Measurements from ENCODE around the gene TEDC1. TPM values are rescaled to one million over a fixed set of nuclear protein-coding genes. Genes with fewer than 3 reads are reported as not detected.
A peak's percentile ranks its signal among the peaks of the same experiment; 100 is the strongest.

TEDC1 gene
- total RNA-seq, 5 donors from 2014 or later (not counting 1 experiment from before 2014, with no cell fraction given): 32.8 to 186 (median 37.5) TPM

DNA sequence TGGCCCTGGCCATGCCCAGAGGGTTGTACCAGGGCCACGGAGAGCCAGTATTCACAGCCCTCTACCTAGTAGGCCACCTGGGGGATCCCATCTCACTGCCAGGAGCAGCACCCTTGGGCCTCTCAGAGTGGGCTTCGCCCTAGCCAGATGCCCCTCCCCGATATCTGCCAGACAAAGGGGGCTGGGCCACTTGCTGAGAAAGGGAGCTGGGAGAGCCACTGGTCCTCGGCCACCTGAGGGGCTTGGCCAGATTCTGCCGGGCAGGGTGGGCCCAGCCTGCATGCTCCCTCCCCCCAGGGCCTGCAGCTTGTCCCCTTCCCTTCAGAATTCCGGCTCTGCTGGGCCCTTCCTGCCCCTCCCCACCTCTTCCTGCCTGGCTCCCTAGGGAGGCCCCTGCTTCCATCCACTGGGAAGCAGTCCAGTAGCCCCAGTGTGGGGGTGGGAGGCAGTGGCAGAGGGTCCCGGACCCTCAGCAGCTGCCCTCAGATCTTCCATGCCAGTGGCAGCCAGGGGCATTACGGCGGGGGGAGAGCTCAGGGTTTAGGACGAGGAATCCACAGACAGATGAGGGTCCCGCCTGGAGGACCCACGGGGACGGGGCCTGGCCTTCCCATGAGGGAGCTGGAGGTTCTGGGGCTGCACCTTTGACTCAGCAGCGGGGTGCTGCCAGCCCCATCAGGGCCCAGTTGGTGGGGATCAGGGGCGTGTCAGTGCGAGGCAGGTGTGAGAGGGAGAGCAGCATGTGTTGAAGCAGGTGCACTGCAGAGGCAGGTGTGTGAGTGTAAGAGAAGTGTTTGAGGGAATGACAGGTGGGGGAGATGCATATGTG is 14.0 kb upstream of the TEDC1 start:
- ChIA-PET CTCF (interaction anchor here in 1 of 2 donors (1.7 kb wide), 1 partner anchor 12 kb away, joined by 7 read pairs; no protein-coding TSS in a partner anchor), POLR2A (no interaction called here)
- H3K27ac Mint-ChIP-seq: peak overlapping the region; percentile 61 to 66
- H3K4me3 Mint-ChIP-seq: peak overlapping the region in 2 of 3 donors; percentile 24 to 75
- ATAC-seq (replicated peaks in 1 of 4) (no peak), DNase-seq (peak in 2 of 35 experiments; percentile 11 to 25)
- Histone ChIP-seq H3K9me3 (no peaks in the 10 kb centered on the region), H3K36me3 (ENCODE audit: control insufficient read depth in 2 of 2, extremely low read depth in 1 of 2, insufficient read depth in 1 of 2, low read length in 1 of 2) (no peaks in the 10 kb centered on the region), H3K27ac (ENCODE audit: low read length) (peak overlapping the region; percentile 12), H3K4me1 (ENCODE audit: control insufficient read depth in 1 of 2, extremely low read depth in 1 of 2, insufficient read depth in 2 of 2, low read length in 2 of 2) (peaks cover 26 to 89% of the 10 kb centered on the region in 2 experiments), H3K4me3 (ENCODE audit: control insufficient read depth in 1 of 2, extremely low read depth in 1 of 2, low read length in 1 of 2) (no peak overlapping the region), H3K27me3 (replicated peaks in 1 of 2; ENCODE audit: control insufficient read depth in 2 of 2, extremely low read depth in 1 of 2, insufficient read depth in 2 of 2, low read length in 1 of 2) (peaks cover 0 to 52% of the 10 kb centered on the region in 2 experiments)
- H3K9me3 Mint-ChIP-seq: no peaks in the 10 kb centered on the region
- peaks cover 29 to 40% (median 33%) of the 10 kb centered on the region in 3 donors for H3K4me1 Mint-ChIP-seq
- peaks cover 0 to 3% of the 10 kb centered on the region in 2 donors for H3K27me3 Mint-ChIP-seq
- no peaks in the 10 kb centered on the region for H3K36me3 Mint-ChIP-seq
- WGBS (ENCODE audit: insufficient coverage): 53% methylated on average over 11 of the region's 16 CpGs

DNA sequence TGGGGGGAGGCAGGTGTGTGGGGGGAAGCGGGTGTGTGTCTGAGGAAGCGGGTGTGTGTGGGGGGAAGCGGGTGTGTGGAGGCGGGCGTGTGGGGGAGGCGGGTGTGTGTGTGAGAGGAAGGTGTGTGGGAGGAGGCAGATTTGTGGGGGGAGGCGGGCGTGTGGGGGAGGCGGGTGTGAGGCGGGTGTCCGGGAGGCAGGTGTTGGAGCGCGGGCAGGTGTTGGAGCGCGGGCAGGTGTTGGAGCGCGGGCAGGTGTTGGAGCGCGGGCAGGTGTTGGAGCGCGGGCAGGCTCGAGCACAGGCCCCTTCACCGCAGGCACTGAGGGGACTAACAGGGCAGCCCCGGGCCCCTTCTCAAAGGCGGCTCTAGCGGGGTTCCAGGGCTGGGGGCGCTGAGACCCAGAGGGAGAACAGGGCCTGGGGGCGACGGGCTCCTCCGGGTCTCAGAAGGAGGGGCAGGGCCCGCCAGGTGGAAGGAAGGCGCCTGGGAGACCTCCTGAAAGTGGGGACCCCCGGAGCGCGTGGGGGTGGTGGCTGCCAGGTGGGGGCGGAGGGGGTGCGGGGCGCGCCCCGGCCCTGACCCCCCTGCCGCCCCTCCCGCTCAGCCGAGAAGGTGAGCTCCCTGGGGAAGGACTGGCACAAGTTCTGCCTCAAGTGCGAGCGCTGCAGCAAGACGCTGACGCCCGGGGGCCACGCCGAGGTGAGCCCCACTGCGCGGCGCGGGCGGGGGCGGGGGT is 13.2 kb upstream of the TEDC1 start:
- Histone ChIP-seq H3K36me3 (ENCODE audit: control insufficient read depth in 2 of 2, extremely low read depth in 1 of 2, insufficient read depth in 1 of 2, low read length in 1 of 2) (no peaks in the 10 kb centered on the region), H3K27ac (ENCODE audit: low read length) (peak overlapping the region; percentile 54), H3K4me3 (ENCODE audit: control insufficient read depth in 1 of 2, extremely low read depth in 1 of 2, low read length in 1 of 2) (no peak overlapping the region), H3K27me3 (replicated peaks in 1 of 2; ENCODE audit: control insufficient read depth in 2 of 2, extremely low read depth in 1 of 2, insufficient read depth in 2 of 2, low read length in 1 of 2) (peaks cover 0 to 45% of the 10 kb centered on the region in 2 experiments), H3K4me1 (ENCODE audit: control insufficient read depth in 1 of 2, extremely low read depth in 1 of 2, insufficient read depth in 2 of 2, low read length in 2 of 2) (peaks cover 32 to 93% of the 10 kb centered on the region in 2 experiments), H3K9me3 (no peaks in the 10 kb centered on the region)
- Mint-ChIP-seq H3K36me3 (no peaks in the 10 kb centered on the region), H3K27me3 (peaks cover 0 to 3% of the 10 kb centered on the region in 2 donors), H3K4me1 (peaks cover 35 to 48% (median 40%) of the 10 kb centered on the region in 3 donors), H3K27ac (peak overlapping the region; percentile 16 to 61), H3K9me3 (no peaks in the 10 kb centered on the region), H3K4me3 (peak overlapping the region in 1 of 3 donors; percentile 75)
- ChIA-PET CTCF (interaction anchor here in 1 of 2 donors (1.7 kb wide), 1 partner anchor 12 kb away, joined by 7 read pairs; no protein-coding TSS in a partner anchor), POLR2A (no interaction called here)
- WGBS (ENCODE audit: insufficient coverage): 8% methylated on average over 39 of the region's 56 CpGs
- ATAC-seq (replicated peaks in 1 of 4): peak in 2 of 4 experiments; percentile 10 to 11
- peak in 33 of 35 experiments; percentile 43 to 88 (median 78) for DNase-seq

DNA sequence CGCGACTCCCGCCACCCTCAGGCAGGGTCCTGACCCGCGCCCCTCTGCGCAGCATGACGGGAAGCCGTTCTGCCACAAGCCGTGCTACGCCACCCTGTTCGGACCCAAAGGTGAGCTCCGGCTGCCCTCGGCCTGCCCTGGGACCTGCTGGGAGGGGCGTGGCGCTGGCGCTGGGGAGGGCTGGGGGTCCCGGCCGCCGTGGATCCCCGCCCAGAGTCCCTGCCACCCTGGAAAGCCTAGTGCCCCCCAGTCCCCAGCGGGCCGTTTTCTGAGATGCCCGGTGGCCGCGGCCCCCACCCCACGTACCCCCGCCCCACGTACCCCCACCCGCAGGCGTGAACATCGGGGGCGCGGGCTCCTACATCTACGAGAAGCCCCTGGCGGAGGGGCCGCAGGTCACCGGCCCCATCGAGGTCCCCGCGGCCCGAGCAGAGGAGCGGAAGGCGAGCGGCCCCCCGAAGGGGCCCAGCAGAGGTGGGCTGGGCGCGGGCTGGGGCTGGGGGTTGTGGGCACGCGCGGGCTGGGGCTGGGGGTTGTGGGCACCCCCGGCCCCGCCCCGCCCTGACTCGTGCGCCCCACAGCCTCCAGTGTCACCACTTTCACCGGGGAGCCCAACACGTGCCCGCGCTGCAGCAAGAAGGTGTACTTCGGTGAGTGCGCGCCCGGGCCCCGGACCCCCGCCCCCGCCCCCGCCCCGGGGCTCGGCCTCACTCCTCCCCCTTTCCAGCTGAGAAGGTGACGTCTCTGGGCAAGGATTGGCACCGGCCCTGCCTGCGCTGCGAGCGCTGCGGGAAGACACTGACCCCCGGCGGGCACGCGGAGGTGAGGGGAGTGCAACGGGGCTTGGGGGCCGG is 12.4 kb upstream of the TEDC1 start:
- H3K36me3 ChIP-seq (ENCODE audit: control insufficient read depth in 2 of 2, extremely low read depth in 1 of 2, insufficient read depth in 1 of 2, low read length in 1 of 2): no peaks in the 10 kb centered on the region
- ATAC-seq (replicated peaks in 1 of 4) (no peak), DNase-seq (peak in 24 of 35 experiments; percentile 13 to 67 (median 48))
- H3K4me1 ChIP-seq (ENCODE audit: control insufficient read depth in 1 of 2, extremely low read depth in 1 of 2, insufficient read depth in 2 of 2, low read length in 2 of 2): peaks cover 31 to 93% of the 10 kb centered on the region in 2 experiments
- 38% methylated on average over 46 of the region's 81 CpGs for WGBS (ENCODE audit: insufficient coverage)
- no peak overlapping the region for H3K27ac ChIP-seq (ENCODE audit: low read length)
- peaks cover 0 to 37% of the 10 kb centered on the region in 2 experiments for H3K27me3 ChIP-seq (replicated peaks in 1 of 2; ENCODE audit: control insufficient read depth in 2 of 2, extremely low read depth in 1 of 2, insufficient read depth in 2 of 2, low read length in 1 of 2)
- CTCF ChIA-PET: interaction anchor here (0.6 to 1.7 kb wide), 4 partner anchors 11 to 233 kb away, joined by 3 to 7 read pairs (median 4); no protein-coding TSS in a partner anchor
- no peak overlapping the region for H3K4me3 ChIP-seq (ENCODE audit: control insufficient read depth in 1 of 2, extremely low read depth in 1 of 2, low read length in 1 of 2)
- H3K9me3 Mint-ChIP-seq: no peaks in the 10 kb centered on the region
- no peak overlapping the region for H3K27ac Mint-ChIP-seq
- no peaks in the 10 kb centered on the region for H3K36me3 Mint-ChIP-seq
- H3K4me3 Mint-ChIP-seq: peak overlapping the region in 1 of 3 donors; percentile 79
- POLR2A ChIA-PET: no interaction called here
- peaks cover 35 to 53% (median 43%) of the 10 kb centered on the region in 3 donors for H3K4me1 Mint-ChIP-seq
- peaks cover 0 to 3% of the 10 kb centered on the region in 2 donors for H3K27me3 Mint-ChIP-seq
- H3K9me3 ChIP-seq: no peaks in the 10 kb centered on the region

DNA sequence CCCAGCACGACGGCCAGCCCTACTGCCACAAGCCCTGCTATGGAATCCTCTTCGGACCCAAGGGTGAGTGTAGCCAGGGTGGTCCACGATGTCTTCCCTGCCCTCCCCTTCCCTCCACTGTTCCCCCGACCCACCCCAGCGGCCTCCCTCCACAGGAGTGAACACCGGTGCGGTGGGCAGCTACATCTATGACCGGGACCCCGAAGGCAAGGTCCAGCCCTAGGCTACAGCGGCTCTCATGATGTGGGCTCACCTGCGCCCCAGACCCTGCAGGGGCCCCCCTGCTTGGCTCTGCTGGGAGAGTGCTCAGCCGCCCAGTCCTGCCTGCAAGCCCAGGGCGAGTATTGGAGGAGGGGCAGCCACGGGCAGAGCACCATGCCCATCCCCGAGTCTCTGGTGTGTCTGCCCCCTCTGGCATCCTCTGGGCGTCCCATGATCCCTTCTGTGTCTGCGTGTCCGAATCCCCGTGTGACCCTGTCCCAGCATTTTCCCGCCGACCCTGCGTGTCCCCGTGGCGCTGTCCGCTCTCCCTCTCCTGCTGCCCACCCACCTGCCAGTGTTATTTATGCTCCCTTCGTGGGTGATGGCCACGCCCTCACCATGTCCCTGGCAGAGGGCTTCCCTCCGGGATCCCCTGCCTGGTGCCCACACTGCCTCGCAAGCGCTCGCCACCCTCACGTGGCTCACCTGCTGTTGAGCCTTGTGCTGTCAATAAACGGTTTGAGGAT is 11.5 kb upstream of the TEDC1 start:
- Mint-ChIP-seq H3K4me1 (peaks cover 42 to 58% (median 51%) of the 10 kb centered on the region in 3 donors), H3K4me3 (peak overlapping the region in 2 of 3 donors; percentile 45 to 79), H3K27ac (peak overlapping the region; percentile 70 to 77), H3K36me3 (no peaks in the 10 kb centered on the region), H3K27me3 (peaks cover 0 to 3% of the 10 kb centered on the region in 2 donors), H3K9me3 (no peaks in the 10 kb centered on the region)
- H3K36me3 ChIP-seq (ENCODE audit: control insufficient read depth in 2 of 2, extremely low read depth in 1 of 2, insufficient read depth in 1 of 2, low read length in 1 of 2): no peaks in the 10 kb centered on the region
- no peaks in the 10 kb centered on the region for H3K9me3 ChIP-seq
- peaks cover 0 to 31% of the 10 kb centered on the region in 2 experiments for H3K27me3 ChIP-seq (replicated peaks in 1 of 2; ENCODE audit: control insufficient read depth in 2 of 2, extremely low read depth in 1 of 2, insufficient read depth in 2 of 2, low read length in 1 of 2)
- WGBS (ENCODE audit: insufficient coverage): 49% methylated on average over 31 of the region's 34 CpGs
- H3K4me3 ChIP-seq (ENCODE audit: control insufficient read depth in 1 of 2, extremely low read depth in 1 of 2, low read length in 1 of 2): no peak overlapping the region
- ChIA-PET POLR2A (no interaction called here), CTCF (interaction anchor here in 1 of 2 donors (0.6 to 1.4 kb wide), 3 partner anchors 10 to 234 kb away, joined by 3 to 5 read pairs (median 3); no protein-coding TSS in a partner anchor)
- H3K27ac ChIP-seq (ENCODE audit: low read length): no peak overlapping the region
- H3K4me1 ChIP-seq (ENCODE audit: control insufficient read depth in 1 of 2, extremely low read depth in 1 of 2, insufficient read depth in 2 of 2, low read length in 2 of 2): peaks cover 35 to 97% of the 10 kb centered on the region in 2 experiments
- DNase-seq: peak in 4 of 35 experiments; percentile 18 to 53 (median 26)
- no peak for ATAC-seq (replicated peaks in 1 of 4)

DNA sequence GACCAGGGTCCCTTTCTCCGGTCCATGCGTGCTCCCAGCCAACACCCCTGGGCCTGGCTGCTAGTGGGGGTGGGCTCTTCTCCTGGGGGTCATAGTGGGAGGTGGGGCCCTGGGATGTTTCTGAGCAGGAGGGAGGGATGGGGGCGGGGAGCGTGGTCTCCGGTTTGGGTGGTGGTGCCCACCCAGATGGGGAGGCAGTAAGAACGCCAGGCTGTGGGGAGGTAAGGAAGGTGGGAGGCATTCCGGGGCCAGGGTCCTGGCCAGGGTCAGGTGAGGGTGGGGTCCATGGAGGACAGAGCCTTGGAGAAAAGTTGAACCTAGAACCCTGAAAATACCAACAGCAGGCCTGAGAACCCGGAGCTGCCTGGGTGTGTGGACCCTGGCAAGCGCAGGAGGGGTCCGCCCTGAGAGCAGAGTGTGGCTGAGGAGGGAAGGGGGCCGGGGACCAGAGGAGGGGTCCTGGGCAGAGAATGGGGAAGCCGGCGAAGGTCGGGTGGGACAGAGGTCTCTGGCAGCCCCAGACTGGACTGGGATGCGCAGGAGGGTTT is 10.8 kb upstream of the TEDC1 start:
- ChIA-PET CTCF (interaction anchor here (1.4 to 2.7 kb wide), 3 partner anchors 9 to 77 kb away, joined by 5 to 74 read pairs (median 5); partner anchors contain the start of gene TEDC1 (in 1 of the 2)), POLR2A (interaction anchor here (0.7 to 1.6 kb wide), 3 partner anchors 9 to 183 kb away, joined by 3 to 15 read pairs (median 3); no protein-coding TSS in a partner anchor)
- ATAC-seq (replicated peaks in 1 of 4): no peak
- H3K36me3 ChIP-seq (ENCODE audit: control insufficient read depth in 2 of 2, extremely low read depth in 1 of 2, insufficient read depth in 1 of 2, low read length in 1 of 2): no peaks in the 10 kb centered on the region
- peaks cover 36 to 98% of the 10 kb centered on the region in 2 experiments for H3K4me1 ChIP-seq (ENCODE audit: control insufficient read depth in 1 of 2, extremely low read depth in 1 of 2, insufficient read depth in 2 of 2, low read length in 2 of 2)
- peaks cover 0 to 27% of the 10 kb centered on the region in 2 experiments for H3K27me3 ChIP-seq (replicated peaks in 1 of 2; ENCODE audit: control insufficient read depth in 2 of 2, extremely low read depth in 1 of 2, insufficient read depth in 2 of 2, low read length in 1 of 2)
- Mint-ChIP-seq H3K9me3 (no peaks in the 10 kb centered on the region), H3K27me3 (peaks cover 0 to 3% of the 10 kb centered on the region in 2 donors), H3K4me1 (peaks cover 47 to 65% (median 57%) of the 10 kb centered on the region in 3 donors), H3K4me3 (peak overlapping the region in 1 of 3 donors; percentile 79), H3K36me3 (no peaks in the 10 kb centered on the region), H3K27ac (peak overlapping the region; percentile 96 to 99)
- DNase-seq: peak in 1 of 35 experiments; percentile 12
- H3K4me3 ChIP-seq (ENCODE audit: control insufficient read depth in 1 of 2, extremely low read depth in 1 of 2, low read length in 1 of 2): no peak overlapping the region
- no peaks in the 10 kb centered on the region for H3K9me3 ChIP-seq
- 54% methylated on average over 13 of the region's 15 CpGs for WGBS (ENCODE audit: insufficient coverage)
- H3K27ac ChIP-seq (ENCODE audit: low read length): peak overlapping the region; percentile 100
